Spinal cord (tissue), 10 donors: ENCODE measurements around the gene MBD3. TPM values are rescaled to one million over a fixed set of nuclear protein-coding genes. Genes with fewer than 3 reads are reported as not detected.

ENCODE experiments used
- DNase-seq, 6 donors: peaks; one replicate each; pipeline versions ENCODE4 v3.0.0 to v3.0.0-alpha.2; 2013 to 2015; ENCODE audit warnings: low spot score in 6 of 6, low read depth in 4 of 6
- H3K27ac ChIP-seq: one replicate; pipeline ENCODE4 v1.5.1; 2013; ENCODE audit warnings: low read depth, low read length, control low read depth
- H3K27me3 ChIP-seq: one replicate; pipeline ENCODE4 v1.6.1; 2013; ENCODE audit warnings: low read length; ENCODE audit not compliant: control insufficient read depth, insufficient read depth
- H3K36me3 ChIP-seq: one replicate; pipeline ENCODE4 v1.6.1; 2013; ENCODE audit warnings: low read length; ENCODE audit not compliant: control insufficient read depth, insufficient read depth
- H3K4me1 ChIP-seq: one replicate; pipeline ENCODE4 v1.6.1; 2013; ENCODE audit warnings: low read length; ENCODE audit not compliant: control insufficient read depth, insufficient read depth
- H3K4me3 ChIP-seq: one replicate; pipeline ENCODE4 v1.5.1; 2013; ENCODE audit warnings: low read depth, low read length, control low read depth
- H3K9me3 ChIP-seq: one replicate; pipeline ENCODE4 v1.6.1; 2013; ENCODE audit warnings: low read length; ENCODE audit not compliant: control insufficient read depth, insufficient read depth
- WGBS: methylation state at CpG from one replicate; pipeline ENCODE4 v1.1.5; 2013; ENCODE audit warnings: missing lambda C conversion rate; ENCODE audit not compliant: insufficient coverage; 5-methylcytosine and 5-hydroxymethylcytosine counted together
- polyA plus RNA-seq, 2 donors: library from polyadenylated mRNA; unstranded; fragments of 120-200 nt; gene quantifications; one replicate each; pipeline ENCODE4 v1.2.1, GENCODE V29; 2013; ENCODE audit not compliant: insufficient read length in 2 of 2
- total RNA-seq, 2 donors: library from RNA; depleted of rRNA in 1 of 2; stranded (reverse); fragments of 120-200 nt in 1 of 2; fragments of >200 nt in 1 of 2; gene quantifications; one replicate each; pipeline versions ENCODE4 v1.2.3 to v1.2.4, GENCODE V29; 2013 to 2014
- donor health status: healthy.

The MBD3 gene
- total and polyA plus RNA-seq, 4 donors = 36.6 to 113 (median 89.0) TPM

DNA sequence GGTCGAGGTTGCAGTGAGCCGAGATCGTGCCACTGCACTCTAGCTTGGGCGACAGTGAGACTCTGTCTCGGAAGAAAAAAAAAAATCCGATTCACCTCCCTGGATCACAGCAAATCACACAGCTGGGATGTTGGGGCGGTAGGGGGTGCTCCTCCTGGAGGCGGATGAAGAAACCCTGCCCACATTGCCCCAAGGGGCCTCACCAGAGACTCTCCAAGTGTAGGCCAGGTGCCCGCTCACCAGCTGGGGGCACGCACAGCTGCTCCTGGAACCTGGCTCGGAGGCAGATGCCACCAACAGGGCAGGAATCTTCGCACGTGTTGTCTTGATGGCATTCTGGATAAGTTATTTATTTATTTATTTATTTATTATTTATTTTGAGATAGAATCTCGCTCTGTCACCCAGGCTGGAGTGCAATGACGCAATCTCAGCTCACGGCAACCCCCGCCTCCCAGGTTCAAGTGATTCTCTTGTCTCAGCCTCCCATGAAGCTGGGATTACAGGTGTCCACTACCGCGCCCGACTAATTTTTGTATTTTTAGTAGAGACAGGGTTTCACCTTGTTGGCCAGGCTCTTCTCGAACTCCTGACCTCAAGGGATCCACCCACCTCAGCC is 9.5 kb upstream of the MBD3 start:
- Histone ChIP-seq H3K36me3 (peaks cover 62% of the 10 kb centered on the region), H3K27me3 (no peaks in the 10 kb centered on the region), H3K4me3 (no peak overlapping the region), H3K27ac (no peak overlapping the region), H3K9me3 (no peaks in the 10 kb centered on the region), H3K4me1 (peaks cover 37% of the 10 kb centered on the region)
- no peak for DNase-seq
- WGBS = 92% methylated on average over 8 of the region's 21 CpGs

DNA sequence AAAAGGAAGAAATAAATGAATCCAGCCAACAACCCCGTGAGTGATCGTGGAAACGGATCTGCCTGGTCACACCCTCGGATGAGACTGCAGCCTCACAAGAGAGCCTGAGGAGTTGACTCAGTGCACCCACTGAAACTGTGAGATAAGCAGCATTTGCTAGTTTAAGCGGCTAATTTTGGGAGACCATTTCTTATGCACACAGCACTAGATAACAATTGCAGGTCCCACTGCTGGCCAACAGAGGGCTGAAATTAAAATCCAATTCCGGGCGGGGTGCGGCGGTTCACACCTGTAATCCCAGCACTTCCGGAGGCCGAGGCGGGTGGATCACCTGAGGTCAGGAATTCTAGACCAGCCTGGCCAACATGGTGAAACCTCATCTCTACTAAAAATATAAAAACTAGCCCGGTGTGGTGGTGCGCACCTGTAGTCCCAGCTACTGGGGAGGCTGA is 9.0 kb upstream of the MBD3 start:
- WGBS = 89% methylated on average over 11 of the region's 14 CpGs
- peaks cover 68% of the 10 kb centered on the region for H3K36me3 ChIP-seq

DNA sequence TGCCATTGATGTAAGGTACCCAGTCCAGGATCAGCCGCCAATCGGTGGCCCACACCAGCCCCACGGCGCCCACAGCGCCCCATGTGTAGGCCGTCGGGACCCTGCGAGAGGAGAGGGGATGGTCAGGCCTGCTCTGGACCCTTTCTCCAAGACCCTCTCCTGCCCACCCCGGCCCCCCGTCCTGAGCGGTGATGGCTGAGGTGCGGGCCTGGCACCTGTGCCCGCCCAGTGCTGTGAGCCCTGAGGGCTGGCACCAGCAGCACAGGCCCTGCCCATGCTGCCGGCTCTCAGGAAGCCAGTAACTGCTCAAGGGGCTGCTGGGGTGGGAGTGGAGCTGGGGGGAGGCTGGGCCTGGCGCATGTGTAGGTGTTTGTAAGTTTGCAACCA is 6.8 kb upstream of the MBD3 start:
- Histone ChIP-seq H3K9me3 (no peaks in the 10 kb centered on the region), H3K36me3 (peaks cover 84% of the 10 kb centered on the region), H3K27me3 (no peaks in the 10 kb centered on the region), H3K27ac (no peak overlapping the region), H3K4me1 (peaks cover 19% of the 10 kb centered on the region), H3K4me3 (no peak overlapping the region)
- 95% methylated on average over 13 of the region's 15 CpGs for WGBS
- DNase-seq = no peak

More for the DNA sequence above, 9.0 kb upstream of the MBD3 start:
- Histone ChIP-seq H3K4me3 (no peak overlapping the region), H3K4me1 (peaks cover 36% of the 10 kb centered on the region), H3K27me3 (no peaks in the 10 kb centered on the region), H3K9me3 (no peaks in the 10 kb centered on the region), H3K27ac (no peak overlapping the region)
- no peak for DNase-seq

DNA sequence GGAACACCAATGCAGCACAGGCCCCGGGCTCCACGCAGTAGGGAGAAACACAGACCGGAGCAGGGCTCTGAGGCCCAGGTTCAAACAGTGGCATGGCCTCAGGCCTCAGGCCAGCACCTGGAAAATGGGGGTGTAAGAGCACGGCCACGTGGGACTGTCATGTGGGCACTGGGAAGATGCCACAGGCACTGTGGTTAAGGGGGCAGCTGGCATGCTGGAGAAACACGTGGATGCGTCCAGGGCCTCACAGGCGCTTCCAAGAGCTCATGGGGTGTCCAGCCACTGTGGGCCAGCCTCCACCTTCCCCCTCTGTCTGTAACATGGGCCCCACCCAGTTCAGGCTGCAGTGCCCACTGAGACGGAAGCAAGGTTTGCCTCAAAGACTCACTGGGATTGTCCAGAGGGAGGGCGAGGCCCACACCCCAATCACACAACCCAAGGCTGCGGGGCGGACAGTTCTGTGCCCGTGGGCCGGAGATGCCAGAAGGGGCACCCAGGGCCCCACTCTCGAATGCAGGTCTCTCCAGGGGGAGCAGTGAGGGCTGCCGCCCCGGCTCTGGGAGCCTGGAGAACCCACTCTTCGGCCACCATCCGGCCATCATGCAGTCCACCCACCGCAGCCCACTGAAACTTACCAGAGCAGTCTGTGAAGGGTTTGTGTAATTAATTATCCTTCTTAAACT is 6.3 kb upstream of the MBD3 start:
- Histone ChIP-seq H3K27me3 (no peaks in the 10 kb centered on the region), H3K4me1 (peaks cover 14% of the 10 kb centered on the region), H3K36me3 (peaks cover 89% of the 10 kb centered on the region), H3K9me3 (no peaks in the 10 kb centered on the region), H3K4me3 (no peak overlapping the region), H3K27ac (no peak overlapping the region)
- DNase-seq = no peak
- 93% methylated on average over 15 of the region's 20 CpGs for WGBS

DNA sequence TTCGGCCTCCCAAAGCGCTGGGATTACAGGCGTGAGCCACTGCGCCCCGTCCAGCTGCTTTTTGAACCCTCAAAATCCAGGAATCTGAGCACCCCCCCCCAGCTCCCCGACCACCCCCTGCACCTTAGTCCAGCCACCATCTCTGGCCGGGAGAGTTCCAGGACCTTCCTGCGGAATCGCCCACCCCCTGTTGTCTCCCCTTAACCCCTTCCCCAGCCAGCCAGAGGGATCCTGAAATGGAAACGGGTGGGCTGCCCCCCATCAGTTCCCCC is 772 bp upstream of the MBD3 start:
- Histone ChIP-seq H3K27ac (no peak overlapping the region), H3K4me1 (peaks cover 28% of the 10 kb centered on the region), H3K36me3 (peaks cover 49% of the 10 kb centered on the region), H3K9me3 (no peaks in the 10 kb centered on the region), H3K27me3 (no peaks in the 10 kb centered on the region), H3K4me3 (peak overlapping the region; percentile 66)
- DNase-seq = no peak
- 47% methylated on average over 8 of the region's 10 CpGs for WGBS

DNA sequence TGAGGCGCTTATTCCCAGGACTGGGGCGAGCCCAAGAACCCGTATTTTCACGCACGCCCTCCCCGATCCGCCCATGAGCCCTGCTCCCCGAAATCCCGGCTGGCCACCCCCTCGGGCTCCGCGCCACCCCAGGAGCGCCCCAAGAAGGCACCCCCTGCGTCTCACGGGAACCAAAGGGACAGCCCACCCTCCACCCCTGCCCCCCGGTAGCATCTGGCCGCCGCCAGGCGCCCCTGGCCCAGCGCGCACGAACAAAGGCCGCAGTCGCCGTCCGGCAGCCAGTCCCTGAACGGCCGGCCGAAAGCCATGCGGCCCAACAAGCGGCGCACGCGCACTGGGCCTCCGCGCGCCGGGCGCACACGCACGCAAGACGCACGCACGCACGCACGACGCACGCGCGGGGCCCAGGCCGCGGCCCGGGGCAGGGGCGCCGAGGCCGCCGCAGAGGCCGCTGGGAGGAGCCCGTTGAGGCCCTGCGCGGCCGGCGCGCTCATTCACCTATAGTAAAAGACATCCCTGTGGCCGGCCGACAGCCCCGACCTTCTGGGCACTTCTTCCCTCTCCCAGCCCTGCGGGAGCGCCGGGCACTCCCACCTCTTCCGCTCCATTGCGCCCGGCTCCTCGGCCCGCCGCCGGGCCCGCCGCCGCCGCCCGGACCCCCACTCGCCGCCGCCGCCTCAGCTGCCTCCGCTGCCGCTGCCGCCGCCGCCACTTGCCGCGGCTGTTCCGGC is 476 bp downstream of the MBD3 start:
- H3K9me3 ChIP-seq = no peaks in the 10 kb centered on the region
- peaks cover 39% of the 10 kb centered on the region for H3K36me3 ChIP-seq
- peak overlapping the region; percentile 87 for H3K4me3 ChIP-seq
- peak overlapping the region; percentile 95 for H3K27ac ChIP-seq
- H3K4me1 ChIP-seq = peaks cover 28% of the 10 kb centered on the region
- 0% methylated on average over 94 of the region's 94 CpGs for WGBS
- H3K27me3 ChIP-seq = no peaks in the 10 kb centered on the region
- peak; percentile 65 to 96 (median 82) for DNase-seq

DNA sequence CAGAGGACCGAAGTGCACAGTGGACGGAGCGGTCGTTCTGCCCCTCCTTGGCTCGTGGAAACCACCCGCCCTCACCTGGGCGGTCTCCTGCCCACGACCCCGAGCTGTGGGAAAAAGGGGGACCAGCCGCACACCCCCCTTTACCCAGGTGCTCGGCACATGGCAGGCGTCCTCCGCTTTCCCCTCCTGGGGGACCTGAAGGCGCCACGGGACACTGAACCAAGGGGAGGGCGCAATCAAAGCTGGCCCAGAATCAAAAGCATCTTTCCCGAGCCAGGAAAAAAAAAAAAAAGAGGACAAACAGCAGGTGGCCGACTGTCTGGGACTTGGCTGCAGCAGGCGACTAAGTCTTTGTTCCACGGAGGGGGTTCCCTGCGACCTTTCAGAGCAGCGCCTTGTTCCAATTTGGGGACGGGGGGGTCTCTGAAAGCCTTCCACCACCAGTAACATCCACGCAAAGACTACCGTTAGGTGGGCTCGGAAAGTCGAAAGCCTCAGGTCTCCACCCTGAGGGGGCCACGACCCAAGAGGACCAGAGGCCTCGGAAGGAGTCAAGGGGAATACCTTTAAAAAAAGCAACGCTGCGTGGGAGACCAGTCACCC is 1.1 kb downstream of the MBD3 start:
- H3K4me3 ChIP-seq = peak overlapping the region; percentile 87
- peak in 2 of 6 donors; percentile 42 to 64 for DNase-seq
- H3K27me3 ChIP-seq = no peaks in the 10 kb centered on the region
- peaks cover 33% of the 10 kb centered on the region for H3K36me3 ChIP-seq
- under 1% methylated on average over 28 of the region's 31 CpGs for WGBS
- no peaks in the 10 kb centered on the region for H3K9me3 ChIP-seq
- peak overlapping the region; percentile 85 for H3K27ac ChIP-seq
- H3K4me1 ChIP-seq = peaks cover 28% of the 10 kb centered on the region

DNA sequence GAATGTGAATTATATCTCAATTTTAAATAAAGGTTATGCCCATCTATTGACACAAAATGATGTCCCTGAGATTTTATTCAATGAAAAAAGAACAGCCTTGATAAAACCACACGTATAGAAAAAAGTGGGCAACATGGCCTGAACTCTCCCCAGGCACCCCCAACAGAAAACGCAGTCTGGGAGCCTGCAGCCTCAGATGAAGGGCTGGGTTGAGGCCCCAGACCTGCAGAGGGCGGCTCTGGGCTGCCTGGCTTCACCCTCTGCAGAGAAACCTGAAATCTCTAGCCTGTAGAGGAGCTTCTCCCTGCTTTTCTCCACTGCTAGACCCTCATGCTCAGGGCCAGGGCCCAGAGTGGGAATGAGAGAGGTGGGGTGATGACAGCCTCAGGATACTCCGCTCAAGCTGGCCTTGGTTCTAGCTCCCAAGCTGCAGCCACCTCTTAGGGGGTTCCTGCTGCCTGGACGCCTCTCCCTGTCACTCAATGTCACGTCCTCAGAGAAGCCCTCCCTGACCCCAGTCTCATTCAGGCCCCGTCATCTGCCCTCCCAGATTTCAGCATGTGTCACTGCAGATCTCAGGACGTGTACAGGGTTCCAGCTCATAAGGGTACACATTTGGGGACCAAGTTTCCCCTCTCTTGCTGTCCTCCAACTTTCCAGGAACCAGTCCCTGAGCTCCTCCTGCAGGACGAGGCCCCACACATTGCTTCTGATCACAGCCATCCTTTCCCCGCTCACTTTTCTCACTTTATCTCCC is 1.8 kb downstream of the MBD3 start:
- H3K9me3 ChIP-seq = no peaks in the 10 kb centered on the region
- DNase-seq = no peak
- 12% methylated on average over 9 of the region's 10 CpGs for WGBS
- H3K36me3 ChIP-seq = peaks cover 32% of the 10 kb centered on the region
- H3K27ac ChIP-seq = no peak overlapping the region
- H3K27me3 ChIP-seq = no peaks in the 10 kb centered on the region
- peaks cover 28% of the 10 kb centered on the region for H3K4me1 ChIP-seq
- peak overlapping the region; percentile 87 for H3K4me3 ChIP-seq

DNA sequence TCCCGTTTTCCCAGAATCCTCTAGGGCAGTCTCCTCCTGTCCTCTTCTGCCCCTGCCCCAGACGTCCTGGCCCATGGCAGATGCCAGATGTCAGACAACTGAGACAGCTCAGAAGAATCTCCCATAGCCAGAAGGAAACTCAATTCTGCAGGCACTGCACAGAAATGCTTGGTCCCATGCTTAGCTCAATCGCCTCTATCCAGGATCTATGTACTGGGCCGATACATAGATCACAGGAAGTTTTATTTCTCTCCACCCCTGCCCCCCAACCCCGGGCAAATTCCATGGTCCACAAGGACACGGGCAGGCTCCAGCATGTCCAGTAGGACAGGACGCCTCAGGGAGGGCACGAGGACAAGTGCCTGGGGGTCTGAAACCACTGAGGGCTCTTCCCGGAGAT is 4.8 kb downstream of the MBD3 start:
- Histone ChIP-seq H3K9me3 (no peaks in the 10 kb centered on the region), H3K36me3 (peaks cover 46% of the 10 kb centered on the region), H3K27ac (no peak overlapping the region), H3K27me3 (no peaks in the 10 kb centered on the region), H3K4me1 (peaks cover 20% of the 10 kb centered on the region), H3K4me3 (no peak overlapping the region)
- DNase-seq = no peak
- WGBS = 81% methylated on average over 8 of the region's 9 CpGs
